ENCODE data around the gene LRRC57.
A peak's percentile ranks its signal among the peaks of the same experiment; 100 is the strongest.

LRRC57 gene

DNA sequence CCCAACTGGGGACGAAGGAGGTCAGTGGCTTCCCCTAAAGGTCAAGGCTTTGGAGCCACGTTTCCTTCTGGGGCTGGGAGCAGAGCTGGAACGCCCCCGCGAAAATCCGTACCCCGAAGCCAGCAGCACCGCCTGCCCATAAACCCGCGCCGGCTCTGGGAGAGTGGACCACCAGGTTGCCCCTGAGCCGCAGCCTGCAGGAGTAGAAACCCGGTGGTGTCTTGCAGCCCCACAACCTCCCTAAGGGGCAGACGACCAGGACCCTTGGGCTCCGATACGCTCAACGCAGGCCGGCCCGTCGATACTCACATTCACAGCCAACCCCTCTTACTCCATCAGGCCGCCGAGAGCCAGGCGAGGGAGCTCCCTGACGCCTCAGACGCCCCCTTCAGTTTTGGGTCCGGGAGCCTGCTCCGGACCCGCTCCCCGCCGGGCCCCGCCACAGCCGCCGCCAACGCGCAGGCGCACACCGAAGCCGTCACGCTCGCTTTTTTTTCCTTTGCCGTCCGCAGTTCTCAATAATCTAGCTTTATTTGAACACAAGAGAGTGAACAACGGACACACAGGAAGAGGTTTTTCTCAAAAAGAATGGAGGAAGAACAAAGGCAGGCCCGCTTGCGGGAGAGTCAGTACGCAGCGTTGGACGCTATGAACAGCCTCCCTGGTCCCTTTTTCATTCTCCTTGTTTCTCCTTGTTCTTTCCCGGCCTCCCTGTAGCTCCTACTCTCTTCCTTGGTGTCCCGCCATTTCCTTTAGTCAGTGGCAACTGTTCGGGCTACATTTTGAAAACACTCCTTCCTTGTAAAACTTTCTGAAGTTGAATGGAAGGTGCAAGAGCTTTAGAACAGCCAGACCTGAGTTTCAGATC lies 57.7 kb downstream of the LRRC57 start, which contains the start of gene ZNF106:
ZNF106 (minus strand) TSS at position 471 of the 868 bp plus-strand sequence. CDS start 18,852 bp downstream, outside the sequence.
- DNase-seq = peak; percentile 76

DNA sequence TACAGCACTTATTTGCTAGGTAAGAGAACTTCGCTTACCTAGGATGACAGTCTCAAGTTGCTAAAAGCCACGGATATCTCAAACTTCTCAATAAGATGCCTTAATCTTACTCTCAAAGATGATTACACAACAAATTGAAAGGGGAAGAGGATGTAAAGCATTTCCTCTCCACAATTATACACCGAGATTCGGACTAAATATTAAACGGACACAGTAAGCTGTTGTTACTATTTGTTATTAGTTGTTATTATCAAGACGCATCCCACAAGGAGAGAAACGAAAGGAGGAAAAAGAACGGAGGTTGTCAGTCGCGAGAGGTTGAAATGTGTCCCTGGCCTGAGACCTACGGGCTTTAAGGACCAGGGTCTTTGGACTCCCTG lies 58.3 kb downstream of the LRRC57 start:
- no peak for DNase-seq
